ENCODE data around the gene ATP5F1D. TPM values are rescaled to one million over a fixed set of nuclear protein-coding genes. Genes with fewer than 3 reads are reported as not detected.

ATP5F1D gene
- total and polyA plus RNA-seq, 12 donors = 15.6 to 1,534 (median 229) TPM

DNA sequence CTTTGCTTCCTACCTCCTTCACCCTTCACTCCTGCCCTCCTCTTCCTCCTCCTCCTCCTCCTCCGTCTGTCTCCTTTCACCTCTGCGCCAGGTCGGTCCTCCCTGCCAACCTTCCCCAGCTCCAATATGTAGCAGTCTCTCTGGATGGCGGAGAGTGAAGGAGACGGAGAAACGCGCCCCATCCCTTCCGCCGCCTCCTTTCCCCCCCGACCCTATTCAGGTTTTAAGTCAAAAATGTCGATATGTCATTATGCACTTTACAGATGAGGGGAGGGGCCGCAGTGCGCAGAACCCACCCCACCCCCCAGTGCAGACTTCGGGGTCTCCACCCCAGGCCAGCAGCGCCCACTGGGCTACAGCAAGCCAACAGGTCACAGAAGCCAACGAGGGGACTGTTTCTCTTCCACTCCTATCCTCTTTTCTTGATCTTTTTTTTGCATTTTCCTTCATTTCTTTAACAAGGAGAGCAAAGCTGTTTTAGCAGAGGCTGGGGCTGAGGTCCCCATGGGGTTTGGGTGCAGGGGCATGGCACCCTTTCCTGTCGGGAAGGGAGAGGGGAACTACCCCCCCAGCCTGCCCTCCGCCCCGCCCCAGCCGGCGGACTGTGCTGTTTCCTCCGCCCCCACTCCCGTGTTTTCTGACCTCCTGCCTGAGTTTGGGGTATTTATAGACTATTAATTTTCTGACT, 16.1 kb downstream of the ATP5F1D start:
- H3K9me3 ChIP-seq (replicated peaks in 1 of 3) = no peaks in the 10 kb centered on the region
- peaks cover 64 to 78% of the 10 kb centered on the region in 2 donors for H3K4me1 ChIP-seq (replicated peaks in 1 of 2)
- intact Hi-C loops (cut with DNase I) = no loop called here
- no peak for DNase-seq
- 64 to 73% (median 68%) methylated on average over 21 to 23 of the region's 23 CpGs for WGBS, 4 donors
- H3K4me3 ChIP-seq = no peak overlapping the region
- peak overlapping the region in 4 of 5 donors; percentile 73 to 99 (median 89) for H3K27ac ChIP-seq
- H3K27me3 ChIP-seq = no peaks in the 10 kb centered on the region
- TF ChIP-seq, protein P1, sequence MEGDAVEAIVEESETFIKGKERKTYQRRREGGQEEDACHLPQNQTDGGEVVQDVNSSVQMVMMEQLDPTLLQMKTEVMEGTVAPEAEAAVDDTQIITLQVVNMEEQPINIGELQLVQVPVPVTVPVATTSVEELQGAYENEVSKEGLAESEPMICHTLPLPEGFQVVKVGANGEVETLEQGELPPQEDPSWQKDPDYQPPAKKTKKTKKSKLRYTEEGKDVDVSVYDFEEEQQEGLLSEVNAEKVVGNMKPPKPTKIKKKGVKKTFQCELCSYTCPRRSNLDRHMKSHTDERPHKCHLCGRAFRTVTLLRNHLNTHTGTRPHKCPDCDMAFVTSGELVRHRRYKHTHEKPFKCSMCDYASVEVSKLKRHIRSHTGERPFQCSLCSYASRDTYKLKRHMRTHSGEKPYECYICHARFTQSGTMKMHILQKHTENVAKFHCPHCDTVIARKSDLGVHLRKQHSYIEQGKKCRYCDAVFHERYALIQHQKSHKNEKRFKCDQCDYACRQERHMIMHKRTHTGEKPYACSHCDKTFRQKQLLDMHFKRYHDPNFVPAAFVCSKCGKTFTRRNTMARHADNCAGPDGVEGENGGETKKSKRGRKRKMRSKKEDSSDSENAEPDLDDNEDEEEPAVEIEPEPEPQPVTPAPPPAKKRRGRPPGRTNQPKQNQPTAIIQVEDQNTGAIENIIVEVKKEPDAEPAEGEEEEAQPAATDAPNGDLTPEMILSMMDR (IDR thresholded peaks at IDR 0.05) = no peak
- TF ChIP-seq POLR2A (IDR thresholded peaks at IDR 0.05) = no peak
- peaks cover 0 to 50% of the 10 kb centered on the region in 2 donors for H3K36me3 ChIP-seq (replicated peaks in 1 of 2)

DNA sequence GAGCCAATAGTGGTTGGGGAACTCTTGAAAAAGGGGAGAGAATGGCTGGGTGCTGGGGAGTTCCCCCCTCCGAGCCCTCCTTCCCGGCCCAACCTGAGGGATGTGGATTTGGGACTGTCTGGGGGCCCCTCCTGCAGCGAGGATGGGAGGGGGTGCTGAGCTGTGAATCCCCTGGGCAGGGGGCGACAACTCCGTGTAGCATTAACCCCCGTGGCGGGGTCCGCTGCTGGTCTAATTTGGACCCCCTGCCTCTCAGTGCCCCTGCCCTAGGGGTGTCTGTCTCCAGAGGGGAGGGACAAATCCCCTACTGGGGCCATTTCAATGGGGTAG, 16.6 kb downstream of the ATP5F1D start:
- Histone ChIP-seq H3K27ac (peak overlapping the region in 4 of 5 donors; percentile 73 to 93 (median 89)), H3K27me3 (no peaks in the 10 kb centered on the region), H3K36me3 (replicated peaks in 1 of 2) (peaks cover 0 to 50% of the 10 kb centered on the region in 2 donors), H3K4me3 (no peak overlapping the region), H3K4me1 (replicated peaks in 1 of 2) (peaks cover 62 to 79% of the 10 kb centered on the region in 2 donors), H3K9me3 (replicated peaks in 1 of 3) (no peaks in the 10 kb centered on the region)
- DNase-seq = no peak
- WGBS, 4 donors = 60 to 76% (median 69%) methylated on average over 6 to 8 of the region's 8 CpGs
- intact Hi-C loops (cut with DNase I) = no loop called here
- TF ChIP-seq, protein P1 (IDR thresholded peaks at IDR 0.05) = no peak
- no peak for TF ChIP-seq POLR2A (IDR thresholded peaks at IDR 0.05)

DNA sequence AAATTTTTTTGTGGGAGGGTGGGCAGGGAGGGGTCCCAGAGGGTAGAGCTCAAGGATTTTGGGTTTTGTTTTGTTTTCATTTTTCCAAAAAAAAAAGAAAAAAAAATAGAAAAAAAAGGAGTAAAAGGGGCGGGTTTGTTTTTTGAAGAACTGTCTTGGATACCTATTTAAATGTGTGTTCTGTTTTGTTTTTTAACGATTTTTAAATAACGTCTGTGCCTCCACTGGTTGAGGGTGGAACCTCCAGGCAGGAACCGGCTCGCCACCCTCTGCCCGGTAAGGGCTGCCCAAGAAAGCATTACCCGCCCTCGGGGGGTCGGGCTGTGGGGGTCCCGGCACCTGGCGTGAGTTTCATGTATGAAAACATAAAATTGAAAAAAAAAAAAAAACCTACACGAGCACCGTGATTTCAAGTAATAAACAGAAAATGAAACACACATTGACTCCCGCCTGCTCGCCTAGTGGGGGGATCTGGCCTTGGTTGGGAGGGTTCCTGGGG, 17.2 kb downstream of the ATP5F1D start:
- peaks cover 56 to 72% of the 10 kb centered on the region in 2 donors for H3K4me1 ChIP-seq (replicated peaks in 1 of 2)
- H3K9me3 ChIP-seq (replicated peaks in 1 of 3) = no peaks in the 10 kb centered on the region
- H3K27me3 ChIP-seq = no peaks in the 10 kb centered on the region
- H3K4me3 ChIP-seq = peak overlapping the region in 1 of 4 donors; percentile 30
- TF ChIP-seq POLR2A (IDR thresholded peaks at IDR 0.05) = no peak
- TF ChIP-seq, protein P1 (IDR thresholded peaks at IDR 0.05) = no peak
- intact Hi-C loops (cut with DNase I) = no loop called here
- no peak for DNase-seq
- peak overlapping the region; percentile 84 to 93 (median 90) for H3K27ac ChIP-seq
- 8 to 12% (median 10%) methylated on average over 15 of the region's 15 CpGs for WGBS, 4 donors
- H3K36me3 ChIP-seq (replicated peaks in 1 of 2) = peaks cover 0 to 46% of the 10 kb centered on the region in 2 donors

DNA sequence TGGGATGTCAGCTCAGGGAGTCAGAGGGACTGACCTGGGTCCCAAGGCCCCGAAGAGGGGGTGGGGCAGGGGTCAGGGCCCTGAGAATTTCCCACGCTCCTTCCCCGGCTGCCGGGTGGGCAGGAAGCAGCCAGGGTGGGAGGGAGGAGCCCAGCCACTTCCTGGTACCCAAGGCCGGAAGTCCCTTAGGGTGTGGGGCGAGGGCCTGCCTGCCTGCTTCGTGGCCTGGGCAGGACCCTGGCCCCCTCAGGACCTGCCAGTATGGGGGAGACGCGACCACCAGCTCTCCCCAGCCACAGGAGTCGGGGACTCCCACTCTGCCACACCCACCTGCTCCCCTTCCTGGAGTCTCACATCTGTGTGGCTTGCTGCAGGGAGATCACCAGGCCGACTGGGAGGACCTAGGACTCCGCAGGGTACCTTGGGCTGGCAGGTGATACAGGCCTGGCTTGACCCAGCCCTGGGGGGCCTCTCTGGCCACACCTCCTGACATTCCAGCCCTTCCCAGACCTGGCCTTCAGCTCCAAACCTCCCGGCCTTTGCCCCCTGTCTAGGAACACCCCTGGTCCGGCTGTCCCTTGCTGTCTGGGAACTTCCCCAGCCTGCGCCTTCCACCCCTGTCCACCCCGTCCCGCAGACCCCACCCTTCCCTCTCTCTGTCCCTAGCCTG, 17.8 kb downstream of the ATP5F1D start:
- peak; percentile 75 to 87 (median 78) for DNase-seq
- peak overlapping the region in 1 of 4 donors; percentile 30 for H3K4me3 ChIP-seq
- TF ChIP-seq, protein P1 (IDR thresholded peaks at IDR 0.05) = no peak
- no peak for TF ChIP-seq POLR2A (IDR thresholded peaks at IDR 0.05)
- no peaks in the 10 kb centered on the region for H3K27me3 ChIP-seq
- H3K27ac ChIP-seq = peak overlapping the region; percentile 84 to 93 (median 90)
- no peaks in the 10 kb centered on the region for H3K9me3 ChIP-seq (replicated peaks in 1 of 3)
- intact Hi-C loops (cut with DNase I) = no loop called here
- peaks cover 0 to 40% of the 10 kb centered on the region in 2 donors for H3K36me3 ChIP-seq (replicated peaks in 1 of 2)
- WGBS, 4 donors = 9 to 11% (median 11%) methylated on average over 8 to 17 of the region's 17 CpGs
- H3K4me1 ChIP-seq (replicated peaks in 1 of 2) = peaks cover 50 to 66% of the 10 kb centered on the region in 2 donors

Measured in adrenal gland (tissue), 12 donors.